ENCODE data around the gene ULK2.

- TF ChIP-seq POLR2AphosphoS5 (IDR thresholded peaks at IDR 0.05; ENCODE audit: low read depth, low read length) (no peak), TAF1 (IDR thresholded peaks at IDR 0.05; ENCODE audit: borderline replicate concordance, insufficient read depth, low read length) (no peak), SIN3A (IDR thresholded peaks at IDR 0.05; ENCODE audit: borderline replicate concordance, insufficient read depth, low read length) (no peak), REST (IDR thresholded peaks at IDR 0.05; ENCODE audit: insufficient read depth in 1 of 2, low read depth in 2 of 2, low read length in 2 of 2) (no peak)
These were observed 105.2 kb downstream of the ULK2 start for GRCh38 chr17:19762515-19762961.

Data from PFSK-1 (cell line).